CD4-positive, alpha-beta memory T cell (primary cell): Measurements from ENCODE around the gene SULT1A3. TPM values are rescaled to one million over a fixed set of nuclear protein-coding genes. Genes with fewer than 3 reads are reported as not detected.
"Not testable (repeated sequence)": the region's sequence is repeated elsewhere in the genome, so short reads cannot be mapped to it uniquely, and the experiment has no call there.

ENCODE experiments used
- CTCF ChIA-PET: fragments of 350-600 bp; sonication (Branson Sonifier 250); formaldehyde crosslinking; loops from one replicate; lab custom pipeline; 2021; ENCODE audit warnings: inconsistent platforms; ENCODE audit not compliant: partially characterized antibody; lab: Charles Lee
- POLR2A ChIA-PET: fragments of 350-600 bp; sonication (Branson Sonifier 250); formaldehyde crosslinking; loops from one replicate; lab custom pipeline; 2021; ENCODE audit not compliant: partially characterized antibody; lab: Charles Lee
- DNase-seq, 5 donors: peaks; one replicate each; pipeline versions ENCODE4 v3.0.0 to v3.0.0-alpha.2; 2020 to 2022; ENCODE audit warnings: mixed read lengths in 1 of 5
- H3K27ac ChIP-seq: one replicate; pipeline ENCODE4 v1.7.0; 2013; ENCODE audit warnings: low read depth, low read length
- H3K27me3 ChIP-seq: 2 replicates; pipeline ENCODE4 v1.7.0; 2013; ENCODE audit warnings: mild to moderate bottlenecking, low read length, moderate library complexity; ENCODE audit not compliant: insufficient read depth
- H3K36me3 ChIP-seq: 2 replicates; pipeline ENCODE4 v1.7.0; 2013; ENCODE audit warnings: mild to moderate bottlenecking, low read length, moderate library complexity; ENCODE audit not compliant: insufficient read depth
- H3K4me1 ChIP-seq: 2 replicates; pipeline ENCODE4 v1.7.0; 2013; ENCODE audit warnings: mild to moderate bottlenecking, low read length, moderate library complexity; ENCODE audit not compliant: insufficient read depth
- H3K4me3 ChIP-seq, 2 donors: one replicate each; pipeline ENCODE4 v1.7.0; 2013; ENCODE audit warnings: low read length in 2 of 2, mild to moderate bottlenecking in 1 of 2
- H3K9me3 ChIP-seq, 2 donors: one replicate each; pipeline ENCODE4 v1.7.0; 2013; ENCODE audit warnings: low read length in 2 of 2, control low read depth in 1 of 2; ENCODE audit not compliant: control insufficient read depth in 1 of 2
- H3K27ac Mint-ChIP-seq, 7 donors: one replicate each; pipeline ENCODE4 v1.8.0; 2020 to 2021; ENCODE audit warnings: mixed read lengths in 7 of 7, mild to moderate bottlenecking in 6 of 7, inconsistent platforms in 3 of 7, moderate library complexity in 3 of 7
- H3K27me3 Mint-ChIP-seq, 2 donors: one replicate each; pipeline ENCODE4 v1.8.0; 2020 to 2021; ENCODE audit warnings: mixed read lengths in 2 of 2
- H3K36me3 Mint-ChIP-seq, 2 donors: one replicate each; pipeline ENCODE4 v1.8.0; 2020 to 2021; ENCODE audit warnings: mixed read lengths in 2 of 2, inconsistent platforms in 1 of 2, mild to moderate bottlenecking in 1 of 2
- H3K4me1 Mint-ChIP-seq, 4 donors: one replicate each; pipeline ENCODE4 v1.8.0; 2020 to 2021; ENCODE audit warnings: mixed read lengths in 4 of 4, mild to moderate bottlenecking in 1 of 4
- H3K4me3 Mint-ChIP-seq, 8 donors: one replicate each; pipeline ENCODE4 v1.8.0; 2020 to 2021; ENCODE audit warnings: mixed read lengths in 8 of 8, mild to moderate bottlenecking in 7 of 8, moderate library complexity in 6 of 8, inconsistent platforms in 3 of 8
- H3K9me3 Mint-ChIP-seq, 8 donors: one replicate each; pipeline ENCODE4 v1.8.0; 2020 to 2021; ENCODE audit warnings: mixed read lengths in 8 of 8, mild to moderate bottlenecking in 5 of 8, inconsistent platforms in 3 of 8, moderate library complexity in 1 of 8
- intact Hi-C: fragments of 100-400 bp; cut with micrococcal nuclease; formaldehyde crosslinking; loops from one replicate; pipeline ENCODE4 v1.15.1; 2023
- polyA plus RNA-seq, 2 donors: library from polyadenylated mRNA; unstranded; fragments of 300-500 nt; fragmentation: Illumina TruSeq; gene quantifications; one replicate each; pipeline ENCODE4 v1.2.3, GENCODE V29; 2021
- total RNA-seq, 2 experiments: library from RNA; stranded (reverse); gene quantifications; one replicate each; pipeline ENCODE4 v1.2.3, GENCODE V29; 2021

Gene SULT1A3
- total and polyA plus RNA-seq, 4 experiments from 2014 or later: 1.2 to 46.2 (median 23.2) TPM

DNA sequence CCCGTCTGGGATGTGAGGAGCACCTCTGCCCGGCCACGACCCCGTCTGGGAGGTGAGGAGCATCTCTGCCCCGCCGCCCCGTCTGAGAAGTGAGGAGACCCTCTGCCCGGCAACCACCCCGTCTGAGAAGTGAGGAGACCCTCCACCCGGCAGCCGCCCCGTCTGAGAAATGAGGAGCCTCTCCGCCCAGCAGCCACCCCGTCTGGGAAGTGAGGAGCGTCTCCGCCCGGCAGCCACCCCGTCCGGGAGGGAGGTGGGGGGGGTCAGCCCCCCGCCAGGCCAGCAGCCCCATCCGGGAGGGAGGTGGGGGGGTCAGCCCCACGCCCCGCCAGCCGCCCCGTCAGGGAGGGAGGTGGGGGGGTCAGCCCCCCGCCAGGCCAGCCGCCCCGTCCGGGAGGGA, 30.3 kb upstream of the SULT1A3 start:
- H3K27me3 ChIP-seq, CTCF ChIA-PET, H3K36me3 Mint-ChIP-seq, H3K9me3 ChIP-seq, intact Hi-C loops, H3K4me3 Mint-ChIP-seq, H3K27me3 Mint-ChIP-seq, H3K27ac ChIP-seq, H3K4me3 ChIP-seq, H3K27ac Mint-ChIP-seq, H3K9me3 Mint-ChIP-seq, DNase-seq, H3K36me3 ChIP-seq: not testable (repeated sequence)
- H3K4me1 Mint-ChIP-seq: peaks cover 16 to 26% (median 20%) of the 10 kb centered on the region in 4 donors
- POLR2A ChIA-PET: interaction anchor here (1.2 kb wide), 1 partner anchor 76 kb away, joined by 3 read pairs; no protein-coding TSS in a partner anchor
- peaks cover 11% of the 10 kb centered on the region for H3K4me1 ChIP-seq

DNA sequence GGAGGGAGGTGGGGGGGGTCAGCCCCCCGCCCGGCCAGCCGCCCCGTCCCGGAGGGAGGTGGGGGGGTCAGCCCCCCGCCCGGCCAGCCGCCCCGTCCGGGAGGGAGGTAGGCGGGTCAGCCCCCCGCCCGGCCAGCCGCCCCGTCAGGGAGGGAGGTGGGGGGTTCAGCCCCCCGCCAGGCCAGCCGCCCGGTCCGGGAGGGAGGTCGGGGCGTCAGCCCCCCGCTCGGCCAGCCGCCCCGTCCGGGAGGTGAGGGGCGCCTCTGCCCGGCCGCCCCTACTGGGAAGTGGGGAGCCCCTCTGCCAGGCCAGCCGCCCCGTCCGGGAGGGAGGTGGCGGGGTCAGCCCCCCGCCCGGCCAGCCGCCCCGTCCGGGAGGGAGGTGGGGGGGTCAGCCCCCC, 29.6 kb upstream of the SULT1A3 start:
- H3K36me3 Mint-ChIP-seq, H3K27ac Mint-ChIP-seq, H3K4me3 ChIP-seq, CTCF ChIA-PET, H3K4me3 Mint-ChIP-seq, intact Hi-C loops, H3K27me3 ChIP-seq, H3K27ac ChIP-seq, POLR2A ChIA-PET, H3K9me3 Mint-ChIP-seq, DNase-seq, H3K36me3 ChIP-seq, H3K9me3 ChIP-seq, H3K27me3 Mint-ChIP-seq: not testable (repeated sequence)
- H3K4me1 ChIP-seq: peaks cover 11% of the 10 kb centered on the region
- H3K4me1 Mint-ChIP-seq: peaks cover 16 to 26% (median 20%) of the 10 kb centered on the region in 4 donors

DNA sequence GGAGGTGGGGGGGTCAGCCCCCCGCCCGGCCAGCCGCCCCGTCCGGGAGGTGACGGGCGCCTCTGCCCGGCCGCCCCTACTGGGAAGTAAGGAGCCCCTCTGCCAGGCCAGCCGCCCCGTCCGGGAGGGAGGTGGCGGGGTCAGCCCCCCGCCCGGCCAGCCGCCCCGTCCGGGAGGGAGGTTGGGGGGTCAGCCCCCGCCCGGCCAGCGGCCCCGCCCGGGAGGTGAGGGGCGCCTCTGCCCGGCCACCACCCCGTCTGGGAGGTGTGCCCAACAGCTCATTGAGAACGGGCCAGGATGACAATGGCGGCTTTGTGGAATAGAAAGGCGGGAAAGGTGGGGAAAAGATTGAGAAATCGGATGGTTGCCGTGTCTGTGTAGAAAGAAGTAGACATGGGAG, 28.9 kb upstream of the SULT1A3 start:
- H3K27me3 Mint-ChIP-seq, CTCF ChIA-PET, H3K4me3 ChIP-seq, H3K9me3 ChIP-seq, H3K9me3 Mint-ChIP-seq, H3K27me3 ChIP-seq, H3K27ac Mint-ChIP-seq, POLR2A ChIA-PET, H3K4me3 Mint-ChIP-seq, H3K36me3 ChIP-seq, H3K27ac ChIP-seq, intact Hi-C loops, DNase-seq, H3K36me3 Mint-ChIP-seq: not testable (repeated sequence)
- H3K4me1 ChIP-seq: peaks cover 11% of the 10 kb centered on the region
- peaks cover 13 to 21% (median 17%) of the 10 kb centered on the region in 4 donors for H3K4me1 Mint-ChIP-seq

DNA sequence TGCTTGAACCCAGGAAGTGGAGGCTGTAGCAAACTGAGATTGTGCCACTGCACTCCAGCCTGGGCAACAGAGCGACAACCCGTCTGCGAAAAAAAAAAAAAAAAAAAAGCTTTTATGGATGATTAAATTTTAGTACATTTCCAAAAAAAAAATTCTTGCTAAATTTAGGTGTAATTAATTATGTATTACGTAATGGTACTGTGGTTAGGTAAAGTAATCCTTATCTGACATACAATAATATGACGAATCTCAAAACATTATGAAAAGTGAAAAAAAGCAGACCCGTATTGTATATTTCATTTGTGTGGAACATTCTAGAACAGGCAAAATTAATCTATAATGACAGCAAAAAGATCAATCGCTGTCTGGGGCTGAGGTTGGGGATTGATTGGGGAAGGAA, 26.0 kb upstream of the SULT1A3 start:
- no peak overlapping the region for H3K27ac Mint-ChIP-seq
- intact Hi-C loops: no loop called here
- ChIA-PET CTCF (no interaction called here), POLR2A (no interaction called here)
- no peak overlapping the region for H3K4me3 Mint-ChIP-seq
- H3K4me3 ChIP-seq: no peak overlapping the region
- no peaks in the 10 kb centered on the region for H3K4me1 ChIP-seq
- H3K9me3 Mint-ChIP-seq: no peaks in the 10 kb centered on the region
- peaks cover 0 to 2% (median under 1%) of the 10 kb centered on the region in 4 donors for H3K4me1 Mint-ChIP-seq
- no peak overlapping the region for H3K27ac ChIP-seq
- no peaks in the 10 kb centered on the region for H3K9me3 ChIP-seq
- H3K27me3 ChIP-seq: no peaks in the 10 kb centered on the region
- H3K27me3 Mint-ChIP-seq: no peaks in the 10 kb centered on the region
- H3K36me3 ChIP-seq: no peaks in the 10 kb centered on the region
- H3K36me3 Mint-ChIP-seq: no peaks in the 10 kb centered on the region
- no peak for DNase-seq

DNA sequence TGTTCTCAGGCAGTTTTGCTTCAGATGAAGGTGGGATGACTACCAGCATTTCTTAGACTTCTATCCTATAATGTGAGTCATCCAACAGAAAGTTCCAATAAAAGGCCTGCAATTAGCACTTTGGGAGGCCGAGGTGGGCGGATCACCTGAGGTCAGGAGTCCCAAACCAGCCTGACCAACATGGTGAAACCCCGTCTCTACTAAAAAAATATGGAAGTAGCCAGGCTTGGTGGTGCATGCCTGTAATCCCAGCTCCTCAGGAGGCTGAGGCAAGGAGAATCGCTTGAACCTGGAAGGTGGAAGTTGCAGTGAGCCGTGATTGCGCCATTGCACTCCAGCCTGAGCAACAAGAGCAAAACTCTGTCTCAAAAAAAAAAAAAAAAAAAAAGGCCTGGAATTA, 22.2 kb upstream of the SULT1A3 start:
- H3K4me3 ChIP-seq, H3K36me3 Mint-ChIP-seq, H3K27ac Mint-ChIP-seq, H3K27me3 ChIP-seq, H3K36me3 ChIP-seq, H3K4me1 ChIP-seq, H3K9me3 Mint-ChIP-seq, intact Hi-C loops, H3K9me3 ChIP-seq, H3K27ac ChIP-seq, H3K4me3 Mint-ChIP-seq, H3K27me3 Mint-ChIP-seq, H3K4me1 Mint-ChIP-seq, DNase-seq: not testable (repeated sequence)
- ChIA-PET POLR2A (interaction anchor here (1.5 kb wide), 1 partner anchor 9 kb away, joined by 5 read pairs; no protein-coding TSS in a partner anchor), CTCF (interaction anchor here (0.7 kb wide), 1 partner anchor 13 kb away, joined by 4 read pairs; no protein-coding TSS in a partner anchor)

DNA sequence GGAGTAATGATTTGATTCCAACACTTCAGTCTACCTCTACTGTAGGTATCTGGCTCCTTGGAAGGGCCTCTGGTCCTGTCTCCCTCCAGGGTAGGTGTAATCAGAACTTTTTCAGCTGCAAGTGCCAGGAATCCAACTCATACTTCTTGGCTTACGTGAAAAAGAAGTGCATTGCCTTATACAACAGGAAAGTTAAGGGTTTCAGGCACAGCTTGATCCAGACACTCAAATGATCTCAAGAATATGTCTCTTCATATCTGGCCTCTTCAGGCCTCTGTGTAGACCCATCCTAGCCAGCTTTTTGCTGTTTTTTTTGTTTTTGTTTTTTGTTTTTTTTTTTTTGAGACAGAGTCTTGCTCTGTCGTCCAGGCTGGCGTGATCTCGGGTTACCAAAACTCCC, 19.9 kb upstream of the SULT1A3 start:
- peaks cover 1% of the 10 kb centered on the region for H3K36me3 ChIP-seq
- DNase-seq: no peak
- intact Hi-C loops: no loop called here
- H3K4me1 ChIP-seq: peaks cover 11% of the 10 kb centered on the region
- no peak overlapping the region for H3K27ac ChIP-seq
- peaks cover 3 to 5% of the 10 kb centered on the region in 2 donors for H3K36me3 Mint-ChIP-seq
- no peaks in the 10 kb centered on the region for H3K27me3 Mint-ChIP-seq
- no peaks in the 10 kb centered on the region for H3K9me3 Mint-ChIP-seq
- H3K27ac Mint-ChIP-seq: no peak overlapping the region
- H3K9me3 ChIP-seq: no peaks in the 10 kb centered on the region
- CTCF ChIA-PET: interaction anchor here (2.3 kb wide), 1 partner anchor 36 kb away, joined by 9 read pairs; no protein-coding TSS in a partner anchor
- no peak overlapping the region for H3K4me3 Mint-ChIP-seq
- peaks cover 5 to 24% (median 13%) of the 10 kb centered on the region in 4 donors for H3K4me1 Mint-ChIP-seq
- POLR2A ChIA-PET: interaction anchor here (1.2 to 1.3 kb wide), 2 partner anchors 64 to 114 kb away, joined by 3 to 4 read pairs; partner anchors contain the start of gene ALDOA
- H3K27me3 ChIP-seq: no peaks in the 10 kb centered on the region
- no peak overlapping the region for H3K4me3 ChIP-seq

DNA sequence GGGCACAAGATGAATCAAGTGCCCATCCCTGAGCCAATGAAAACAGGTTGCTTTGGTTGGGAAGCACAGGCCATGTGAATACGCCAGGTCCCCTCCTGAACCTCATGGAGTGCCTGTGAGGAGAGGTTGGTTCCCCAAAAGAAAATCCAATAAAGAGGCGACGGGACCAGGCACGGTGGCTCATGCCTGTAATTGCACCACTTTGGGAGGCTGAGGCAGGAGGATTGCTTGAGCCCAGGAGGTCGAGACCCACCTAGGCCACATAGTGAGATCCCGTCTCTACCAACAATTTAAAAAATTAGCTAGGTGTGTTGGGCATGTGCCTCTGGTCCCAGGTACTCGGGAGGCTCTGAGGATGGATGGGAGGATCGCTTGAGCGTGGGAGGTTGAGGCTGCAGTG, 19.1 kb upstream of the SULT1A3 start:
- intact Hi-C loops: no loop called here
- no peak for DNase-seq
- Histone ChIP-seq H3K4me1 (peaks cover 11% of the 10 kb centered on the region), H3K36me3 (peaks cover 4% of the 10 kb centered on the region), H3K9me3 (no peaks in the 10 kb centered on the region), H3K27me3 (no peaks in the 10 kb centered on the region), H3K4me3 (no peak overlapping the region), H3K27ac (no peak overlapping the region)
- Mint-ChIP-seq H3K9me3 (no peaks in the 10 kb centered on the region), H3K36me3 (peaks cover 11 to 13% of the 10 kb centered on the region in 2 donors), H3K4me3 (no peak overlapping the region), H3K27me3 (no peaks in the 10 kb centered on the region), H3K4me1 (peaks cover 5 to 31% (median 15%) of the 10 kb centered on the region in 4 donors), H3K27ac (peak overlapping the region in 1 of 7 donors; percentile 89)
- ChIA-PET CTCF (interaction anchor here (0.7 to 2.3 kb wide), 3 partner anchors 37 to 448 kb away, joined by 3 to 9 read pairs (median 3); no protein-coding TSS in a partner anchor), POLR2A (interaction anchor here (0.6 to 1.3 kb wide), 4 partner anchors 57 to 806 kb away, joined by 3 to 4 read pairs (median 4); partner anchors contain the start of gene ALDOA)
